K562 (cell line): ENCODE measurements around the gene ARMC7. TPM values are rescaled to one million over a fixed set of nuclear protein-coding genes. Genes with fewer than 3 reads are reported as not detected.

Source experiments
- CEBPG ChIP-seq, 3 experiments: fragments of 200-800 bp in 1 of 3; sonication (Bioruptor generic) in 1 of 3; sonication (generic) in 1 of 3; formaldehyde crosslinking in 1 of 3; IDR thresholded peaks in 2 of 3; conservative IDR thresholded peaks in 1 of 3; 2 replicates each; pipeline versions ENCODE4 v1.6.1 to v1.8.0; 2016 to 2022; ENCODE audit warnings: missing compliant biosample characterization in 2 of 3, missing genetic modification characterization in 2 of 3, mild to moderate bottlenecking in 1 of 3, missing genetic modification reagents in 1 of 3
- FOXK1 ChIP-seq: sonication (generic); formaldehyde crosslinking; IDR thresholded peaks from 2 replicates; pipeline ENCODE4 v1.8.0; 2022; ENCODE audit warnings: missing genetic modification reagents, mild to moderate bottlenecking, borderline replicate concordance
- FOXK2 ChIP-seq, 2 experiments: fragments of 450-650 bp; IDR thresholded peaks in 1 of 2; conservative IDR thresholded peaks in 1 of 2; 2 replicates each; pipeline ENCODE4 v1.6.1; 2016; ENCODE audit warnings: low read depth in 2 of 2, mild to moderate bottlenecking in 1 of 2
- HDAC3 ChIP-seq: fragments of 450-650 bp; IDR thresholded peaks from 2 replicates; pipeline ENCODE4 v1.6.1; 2018; ENCODE audit warnings: borderline replicate concordance, mild to moderate bottlenecking, moderate library complexity; ENCODE audit not compliant: partially characterized antibody
- KDM5B ChIP-seq: fragments of 200-600 bp; sonication (generic); IDR thresholded peaks from 2 replicates; pipeline ENCODE4 v1.6.1; 2012; ENCODE audit warnings: low read depth, mild to moderate bottlenecking, moderate library complexity, low read length, control low read depth, inconsistent platforms; ENCODE audit not compliant: insufficient replicate concordance
- MXI1 ChIP-seq: IDR thresholded peaks from 2 replicates; pipeline ENCODE4 v1.6.1; 2011; ENCODE audit warnings: low read depth, mild to moderate bottlenecking, improper control_type of control experiment, low read length
- NFYB ChIP-seq: IDR thresholded peaks from 2 replicates; pipeline ENCODE4 v1.6.1; 2011; ENCODE audit warnings: mild to moderate bottlenecking, moderate library complexity; ENCODE audit not compliant: insufficient read length; ENCODE audit errors: extremely low read depth
- NR2C2 ChIP-seq, 2 experiments: fragments of 200-800 bp in 1 of 2; sonication (Bioruptor generic) in 1 of 2; sonication (generic) in 1 of 2; formaldehyde crosslinking in 1 of 2; IDR thresholded peaks; 2 replicates each; pipeline versions ENCODE4 v1.6.1 to v1.8.0; 2016 to 2022; ENCODE audit warnings: mild to moderate bottlenecking in 1 of 2, missing compliant biosample characterization in 1 of 2, missing genetic modification characterization in 1 of 2, missing genetic modification reagents in 1 of 2
- PHF20 ChIP-seq: fragments of 450-650 bp; IDR thresholded peaks from 2 replicates; pipeline ENCODE4 v1.6.1; 2018; ENCODE audit not compliant: partially characterized antibody
- SREBF1 ChIP-seq: fragments of 150-350 bp; IDR thresholded peaks from 2 replicates; pipeline ENCODE4 v1.6.1; 2014; ENCODE audit warnings: antibody characterized with exemption, low read depth, low read length, borderline replicate concordance
- STAT5B ChIP-seq: fragments of 250-450 bp; sonication (Bioruptor Pico); IDR thresholded peaks from 2 replicates; pipeline ENCODE4 v1.8.0; 2021; ENCODE audit warnings: mild to moderate bottlenecking, inconsistent platforms
- TBP ChIP-seq: optimal IDR thresholded peaks from 2 replicates; pipeline ENCODE3; 2011; ENCODE audit warnings: low read depth, low read length, improper control_type of control experiment
- VEZF1 ChIP-seq: fragments of 200-800 bp; sonication (Bioruptor generic); IDR thresholded peaks from 2 replicates; pipeline ENCODE4 v1.6.1; 2017; ENCODE audit warnings: missing genetic modification characterization, missing compliant biosample characterization
- polyA plus RNA-seq, 8 experiments: library from polyadenylated mRNA; depleted of rRNA in 4 of 8; stranded (reverse) in 5 of 8; unstranded in 3 of 8; fragments of >200 nt; fragmentation: Nextera tagmentation in 2 of 8; fragmentation: Illumina TruSeq in 1 of 8; extraction: Ambion mirVana in 2 of 8; extraction: Trizol in 1 of 8; gene quantifications; 2 replicates each; pipeline versions ENCODE4 v1.2.1 to v1.2.3, GENCODE V29; 2011 to 2014; ENCODE audit warnings: inconsistent platforms in 1 of 8, missing spikeins in 1 of 8
- total RNA-seq, 7 experiments: library from RNA; depleted of rRNA in 6 of 7; stranded (reverse); fragments of >200 nt in 6 of 7; fragmentation: Illumina TruSeq in 2 of 7; extraction: Trizol in 2 of 7; gene quantifications; 2 replicates each; pipeline versions ENCODE4 v1.2.1 to v1.2.3, GENCODE V29; 2011 to 2021; ENCODE audit warnings: low replicate concordance in 1 of 7
- TF ChIP-seq, protein P1 (sequence below): fragments of 450-650 bp; IDR thresholded peaks from 2 replicates; pipeline ENCODE4 v1.7.0; 2016; ENCODE audit warnings: borderline replicate concordance
- TF ChIP-seq, protein P2 (sequence below): sonication (generic); formaldehyde crosslinking; IDR thresholded peaks from 2 replicates; pipeline ENCODE4 v1.4.0; 2020; ENCODE audit warnings: mild to moderate bottlenecking, missing genetic modification reagents
- TF ChIP-seq, protein P3 (sequence below), 3 experiments: fragments of 200-800 bp in 1 of 3; sonication (Bioruptor generic) in 1 of 3; sonication (generic) in 1 of 3; formaldehyde crosslinking in 1 of 3; IDR thresholded peaks; 2 replicates each; pipeline versions ENCODE4 v1.6.1 to v1.8.0; 2016 to 2022; ENCODE audit warnings: mild to moderate bottlenecking in 2 of 3, missing compliant biosample characterization in 2 of 3, missing genetic modification characterization in 2 of 3, missing genetic modification reagents in 1 of 3

The ARMC7 gene
- total and polyA plus RNA-seq, 9 of the 15 experiments (the other 6 are each of a cell fraction or from before 2014, with no cell fraction given): 1.4 to 15.2 (median 5.9) TPM

- TF ChIP-seq PHF20: peak; percentile 59
- TF ChIP-seq MXI1: peak; percentile 25; the same call in 1 of the 2 replicates
- peak; percentile 100 for TF ChIP-seq KDM5B
- TF ChIP-seq SREBF1: no peak
- TF ChIP-seq FOXK2 (conservative IDR thresholded peaks at IDR 0.05 in 1 of 2, IDR thresholded peaks at IDR 0.05 in 1 of 2; ENCODE audit: low read depth in 2 of 2): peak in 1 of 2 experiments; percentile 54; a peak in 3 of 4 replicates
- TF ChIP-seq TBP: peak; percentile 99
- no peak for TF ChIP-seq CEBPG (CRISPR knock-in tag; IDR thresholded peaks at IDR 0.05)
- TF ChIP-seq CEBPG (tag; conservative IDR thresholded peaks at IDR 0.05 in 1 of 2, IDR thresholded peaks at IDR 0.05 in 1 of 2): no peak
- TF ChIP-seq FOXK1: 0 out of 2 replicates have a peak, but pooled peaks have one; percentile 51
- TF ChIP-seq, protein P1, sequence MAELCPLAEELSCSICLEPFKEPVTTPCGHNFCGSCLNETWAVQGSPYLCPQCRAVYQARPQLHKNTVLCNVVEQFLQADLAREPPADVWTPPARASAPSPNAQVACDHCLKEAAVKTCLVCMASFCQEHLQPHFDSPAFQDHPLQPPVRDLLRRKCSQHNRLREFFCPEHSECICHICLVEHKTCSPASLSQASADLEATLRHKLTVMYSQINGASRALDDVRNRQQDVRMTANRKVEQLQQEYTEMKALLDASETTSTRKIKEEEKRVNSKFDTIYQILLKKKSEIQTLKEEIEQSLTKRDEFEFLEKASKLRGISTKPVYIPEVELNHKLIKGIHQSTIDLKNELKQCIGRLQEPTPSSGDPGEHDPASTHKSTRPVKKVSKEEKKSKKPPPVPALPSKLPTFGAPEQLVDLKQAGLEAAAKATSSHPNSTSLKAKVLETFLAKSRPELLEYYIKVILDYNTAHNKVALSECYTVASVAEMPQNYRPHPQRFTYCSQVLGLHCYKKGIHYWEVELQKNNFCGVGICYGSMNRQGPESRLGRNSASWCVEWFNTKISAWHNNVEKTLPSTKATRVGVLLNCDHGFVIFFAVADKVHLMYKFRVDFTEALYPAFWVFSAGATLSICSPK: no peak
- no peak for TF ChIP-seq NR2C2 (CRISPR knock-in tag; IDR thresholded peaks at IDR 0.05)
- no peak for TF ChIP-seq NR2C2 (tag; IDR thresholded peaks at IDR 0.05)
- peak; percentile 71 for TF ChIP-seq NFYB
- no peak for TF ChIP-seq STAT5B (CRISPR knock-in tag)
- TF ChIP-seq VEZF1 (CRISPR knock-in tag): peak; percentile 68
- TF ChIP-seq, protein P2, sequence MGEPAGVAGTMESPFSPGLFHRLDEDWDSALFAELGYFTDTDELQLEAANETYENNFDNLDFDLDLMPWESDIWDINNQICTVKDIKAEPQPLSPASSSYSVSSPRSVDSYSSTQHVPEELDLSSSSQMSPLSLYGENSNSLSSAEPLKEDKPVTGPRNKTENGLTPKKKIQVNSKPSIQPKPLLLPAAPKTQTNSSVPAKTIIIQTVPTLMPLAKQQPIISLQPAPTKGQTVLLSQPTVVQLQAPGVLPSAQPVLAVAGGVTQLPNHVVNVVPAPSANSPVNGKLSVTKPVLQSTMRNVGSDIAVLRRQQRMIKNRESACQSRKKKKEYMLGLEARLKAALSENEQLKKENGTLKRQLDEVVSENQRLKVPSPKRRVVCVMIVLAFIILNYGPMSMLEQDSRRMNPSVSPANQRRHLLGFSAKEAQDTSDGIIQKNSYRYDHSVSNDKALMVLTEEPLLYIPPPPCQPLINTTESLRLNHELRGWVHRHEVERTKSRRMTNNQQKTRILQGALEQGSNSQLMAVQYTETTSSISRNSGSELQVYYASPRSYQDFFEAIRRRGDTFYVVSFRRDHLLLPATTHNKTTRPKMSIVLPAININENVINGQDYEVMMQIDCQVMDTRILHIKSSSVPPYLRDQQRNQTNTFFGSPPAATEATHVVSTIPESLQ (CRISPR knock-in tag): no peak
- TF ChIP-seq, protein P3, sequence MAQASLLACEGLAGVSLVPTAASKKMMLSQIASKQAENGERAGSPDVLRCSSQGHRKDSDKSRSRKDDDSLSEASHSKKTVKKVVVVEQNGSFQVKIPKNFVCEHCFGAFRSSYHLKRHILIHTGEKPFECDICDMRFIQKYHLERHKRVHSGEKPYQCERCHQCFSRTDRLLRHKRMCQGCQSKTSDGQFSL (CRISPR knock-in tag; IDR thresholded peaks at IDR 0.05): peak; percentile 47; the same call in 1 of the 2 replicates
- TF ChIP-seq, protein P3 (tag; IDR thresholded peaks at IDR 0.05): no peak
- TF ChIP-seq HDAC3: no peak
Measured at GRCh38 chr17:75154195-75155106, 44.7 kb downstream of the ARMC7 start, which contains the start of gene JPT1 (continued).
